DLD1 (cell line): ENCODE data around the gene HS3ST2.
"Not testable (repeated sequence)": the region's sequence is repeated elsewhere in the genome, so short reads cannot be mapped to it uniquely, and the experiment has no call there.

Experiments used
- in situ Hi-C: cut with HindIII; loops from 2 replicates; pipeline ENCODE4 v1.10.0; 2017; ENCODE audit warnings: low sequenced_read_pairs

The HS3ST2 gene

GRCh38 chr16:22871861-22872260 lies 57.9 kb downstream of the HS3ST2 start:
- in situ Hi-C loops = no loop called here

- in situ Hi-C loops = no loop called here
Measured at GRCh38 chr16:22874394-22874793, 60.4 kb downstream of the HS3ST2 start.

GRCh38 chr16:22878955-22879354 lies 65.0 kb downstream of the HS3ST2 start:
- in situ Hi-C loops = no loop called here

GRCh38 chr16:22879466-22879865 lies 65.5 kb downstream of the HS3ST2 start:
- in situ Hi-C loops = no loop called here

- in situ Hi-C loops = no loop called here
Measured at GRCh38 chr16:22882981-22883380, 69.0 kb downstream of the HS3ST2 start.

GRCh38 chr16:22885951-22886350 lies 72.0 kb downstream of the HS3ST2 start:
- in situ Hi-C loops = no loop called here

GRCh38 chr16:22886927-22887326 lies 73.0 kb downstream of the HS3ST2 start:
- in situ Hi-C loops = no loop called here

- in situ Hi-C loops = no loop called here
Measured at GRCh38 chr16:22887445-22887844, 73.5 kb downstream of the HS3ST2 start.

GRCh38 chr16:22888791-22889190 lies 74.8 kb downstream of the HS3ST2 start:
- in situ Hi-C loops = no loop called here

GRCh38 chr16:22890976-22891375 lies 77.0 kb downstream of the HS3ST2 start:
- in situ Hi-C loops = no loop called here

GRCh38 chr16:22897184-22897583 lies 83.2 kb downstream of the HS3ST2 start:
- in situ Hi-C loops = no loop called here

GRCh38 chr16:22898131-22898530 lies 84.2 kb downstream of the HS3ST2 start:
- in situ Hi-C loops = no loop called here

GRCh38 chr16:22898874-22899348 lies 84.9 kb downstream of the HS3ST2 start:
- in situ Hi-C loops = no loop called here

- in situ Hi-C loops = not testable (repeated sequence)
Measured at GRCh38 chr16:22899567-22899966, 85.6 kb downstream of the HS3ST2 start.

GRCh38 chr16:22900863-22901262 lies 86.9 kb downstream of the HS3ST2 start:
- in situ Hi-C loops = no loop called here

GRCh38 chr16:22901563-22901962 lies 87.6 kb downstream of the HS3ST2 start:
- in situ Hi-C loops = no loop called here

- in situ Hi-C loops = no loop called here
Measured at GRCh38 chr16:22903716-22904115, 89.8 kb downstream of the HS3ST2 start.

- in situ Hi-C loops = no loop called here
Measured at GRCh38 chr16:22912654-22913053, 98.7 kb downstream of the HS3ST2 start.

GRCh38 chr16:22915003-22915402 lies 101.0 kb downstream of the HS3ST2 start:
- in situ Hi-C loops = no loop called here

GRCh38 chr16:22923491-22923890 lies 109.5 kb downstream of the HS3ST2 start:
- in situ Hi-C loops = no loop called here

- in situ Hi-C loops = no loop called here
Measured at GRCh38 chr16:22924492-22924891, 110.5 kb downstream of the HS3ST2 start.

GRCh38 chr16:22926105-22926751 lies 112.3 kb downstream of the HS3ST2 start:
- in situ Hi-C loops = no loop called here

- in situ Hi-C loops = no loop called here
Measured at GRCh38 chr16:22927306-22927705, 113.3 kb downstream of the HS3ST2 start.
